Keratinocyte (primary cell): ENCODE measurements around the gene ARL6IP4. TPM values are rescaled to one million over a fixed set of nuclear protein-coding genes. Genes with fewer than 3 reads are reported as not detected.

Experiments
- DNase-seq: peaks from one replicate; pipeline ENCODE4 v3.0.0-alpha.2; 2011; ENCODE audit warnings: low read depth, missing footprints, low spot score
- FAIRE-seq: peaks from 2 replicates; lab custom pipeline; 2011; peaks lifted over from hg19 to GRCh38; lab: Jason Lieb, UNC
- H2AFZ ChIP-seq: 2 replicates; pipeline ENCODE4 v1.6.0; 2012; ENCODE audit warnings: low read length, control low read depth, inconsistent platforms; ENCODE audit not compliant: control insufficient read depth
- H3K27ac ChIP-seq: 2 replicates; pipeline ENCODE4 v1.5.1; 2011; ENCODE audit warnings: low read length; ENCODE audit not compliant: control insufficient read depth, insufficient read depth
- H3K27me3 ChIP-seq: 3 replicates; pipeline ENCODE4 v1.6.0; 2011; ENCODE audit warnings: low read length; ENCODE audit not compliant: control insufficient read depth, insufficient read depth; ENCODE audit errors: extremely low read depth
- H3K36me3 ChIP-seq, 2 experiments: 2 replicates in 1 of 2; 3 replicates in 1 of 2; pipeline ENCODE4 v1.5.1; 2011; ENCODE audit warnings: low read length in 2 of 2, mild to moderate bottlenecking in 1 of 2; ENCODE audit not compliant: control insufficient read depth in 2 of 2, insufficient read depth in 2 of 2; ENCODE audit errors: extremely low read depth in 1 of 2
- H3K4me1 ChIP-seq: 3 replicates; pipeline ENCODE4 v1.5.1; 2011; ENCODE audit warnings: low read length; ENCODE audit not compliant: control insufficient read depth, insufficient read depth; ENCODE audit errors: extremely low read depth
- H3K4me2 ChIP-seq: 3 replicates; pipeline ENCODE4 v1.6.0; 2011; ENCODE audit warnings: low read depth, low read length; ENCODE audit not compliant: control insufficient read depth, insufficient read depth; ENCODE audit errors: extremely low read depth
- H3K4me3 ChIP-seq, 3 experiments: fragments of 200-600 bp in 1 of 3; sonication (generic) in 1 of 3; 2 replicates in 2 of 3; 3 replicates in 1 of 3; pipeline ENCODE4 v1.5.1; 2011 to 2016; ENCODE audit warnings: low read length in 3 of 3, mild to moderate bottlenecking in 3 of 3, control low read depth in 2 of 3, inconsistent platforms in 1 of 3, low read depth in 1 of 3, mixed read lengths in 1 of 3, mixed run types in 1 of 3, moderate library complexity in 1 of 3; ENCODE audit not compliant: control insufficient read depth in 2 of 3, insufficient read depth in 2 of 3; ENCODE audit errors: extremely low read depth in 1 of 3
- H3K79me2 ChIP-seq: 2 replicates; pipeline ENCODE4 v1.6.0; 2012; ENCODE audit warnings: low read length; ENCODE audit not compliant: control insufficient read depth, insufficient read depth
- H3K9ac ChIP-seq: 3 replicates; pipeline ENCODE4 v1.6.0; 2011; ENCODE audit warnings: low read length; ENCODE audit not compliant: control insufficient read depth, insufficient read depth; ENCODE audit errors: extremely low read depth
- H3K9me1 ChIP-seq: 3 replicates; pipeline ENCODE4 v1.6.0; 2011; ENCODE audit warnings: low read length; ENCODE audit not compliant: control insufficient read depth, insufficient read depth; ENCODE audit errors: extremely low read depth
- H3K9me3 ChIP-seq: 2 replicates; pipeline ENCODE4 v1.5.1; 2012; ENCODE audit warnings: low read depth, low read length; ENCODE audit not compliant: control insufficient read depth
- H4K20me1 ChIP-seq: 3 replicates; pipeline ENCODE4 v1.6.0; 2011; ENCODE audit warnings: low read length; ENCODE audit not compliant: control insufficient read depth, insufficient read depth; ENCODE audit errors: extremely low read depth
- EZH2 ChIP-seq: IDR thresholded peaks from one replicate; pipeline ENCODE4 v1.6.1; 2012; ENCODE audit warnings: inconsistent platforms, mild to moderate bottlenecking, low read length, moderate library complexity
- dilution Hi-C: fragments of 300-500 bp; cut with MboI; formaldehyde crosslinking; loops from one replicate; pipeline ENCODE4 v1.7.0; 2020; ENCODE audit warnings: low sequenced_read_pairs; ENCODE audit not compliant: extremely low pct_ligation_motif_present
- polyA plus RNA-seq, 5 experiments: library from polyadenylated mRNA; depleted of rRNA in 3 of 5; stranded (reverse) in 3 of 5; stranded (forward) in 1 of 5; unstranded in 1 of 5; fragments of >200 nt; gene quantifications; 1 replicate in 1 of 5; 2 replicates in 3 of 5; 3 replicates in 1 of 5; pipeline versions ENCODE4 v1.2.1 to v1.2.3, GENCODE V29; 2011 to 2012; ENCODE audit warnings: missing spikeins in 2 of 5, low read depth in 1 of 5, low replicate concordance in 1 of 5
- TF ChIP-seq, protein P1 (sequence below), 3 experiments: IDR thresholded peaks in 1 of 3; conservative IDR thresholded peaks in 1 of 3; optimal IDR thresholded peaks in 1 of 3; 2 replicates in 2 of 3; 3 replicates in 1 of 3; pipeline versions ENCODE3 to v1.5.1; 2011; ENCODE audit warnings: low read length in 3 of 3, mild to moderate bottlenecking in 3 of 3, moderate library complexity in 2 of 3, control low read depth in 1 of 3, inconsistent platforms in 1 of 3; ENCODE audit not compliant: insufficient read depth in 2 of 3; ENCODE audit errors: extremely low read depth in 1 of 3

The ARL6IP4 gene
- polyA plus RNA-seq, 1 donor (not counting 4 experiments of a cell fraction or from before 2014, with no cell fraction given), result 144 TPM

GRCh38 chr12:122982477-122982815, 2.0 kb downstream of the ARL6IP4 start:
- Histone ChIP-seq H3K79me2 (peaks cover 31% of the 10 kb centered on the region), H3K9ac (no peak overlapping the region), H3K27ac (no peak overlapping the region), H4K20me1 (no peaks in the 10 kb centered on the region), H3K27me3 (no peaks in the 10 kb centered on the region), H2AFZ (no peak overlapping the region), H3K4me2 (no peak overlapping the region), H3K9me3 (no peaks in the 10 kb centered on the region), H3K36me3 (peaks cover 11 to 23% of the 10 kb centered on the region in 2 experiments), H3K9me1 (peaks cover 2% of the 10 kb centered on the region), H3K4me3 (no peak overlapping the region), H3K4me1 (peaks cover 20% of the 10 kb centered on the region)
- no peak for DNase-seq
- FAIRE-seq, result no peak
- no peak for TF ChIP-seq EZH2
- TF ChIP-seq, protein P1, sequence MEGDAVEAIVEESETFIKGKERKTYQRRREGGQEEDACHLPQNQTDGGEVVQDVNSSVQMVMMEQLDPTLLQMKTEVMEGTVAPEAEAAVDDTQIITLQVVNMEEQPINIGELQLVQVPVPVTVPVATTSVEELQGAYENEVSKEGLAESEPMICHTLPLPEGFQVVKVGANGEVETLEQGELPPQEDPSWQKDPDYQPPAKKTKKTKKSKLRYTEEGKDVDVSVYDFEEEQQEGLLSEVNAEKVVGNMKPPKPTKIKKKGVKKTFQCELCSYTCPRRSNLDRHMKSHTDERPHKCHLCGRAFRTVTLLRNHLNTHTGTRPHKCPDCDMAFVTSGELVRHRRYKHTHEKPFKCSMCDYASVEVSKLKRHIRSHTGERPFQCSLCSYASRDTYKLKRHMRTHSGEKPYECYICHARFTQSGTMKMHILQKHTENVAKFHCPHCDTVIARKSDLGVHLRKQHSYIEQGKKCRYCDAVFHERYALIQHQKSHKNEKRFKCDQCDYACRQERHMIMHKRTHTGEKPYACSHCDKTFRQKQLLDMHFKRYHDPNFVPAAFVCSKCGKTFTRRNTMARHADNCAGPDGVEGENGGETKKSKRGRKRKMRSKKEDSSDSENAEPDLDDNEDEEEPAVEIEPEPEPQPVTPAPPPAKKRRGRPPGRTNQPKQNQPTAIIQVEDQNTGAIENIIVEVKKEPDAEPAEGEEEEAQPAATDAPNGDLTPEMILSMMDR (optimal IDR thresholded peaks at IDR 0.05 in 1 of 3, IDR thresholded peaks at IDR 0.05 in 1 of 3, conservative IDR thresholded peaks at IDR 0.05 in 1 of 3; ENCODE audit: extremely low read depth in 1 of 3, insufficient read depth in 2 of 3, low read length in 3 of 3), result no peak
- dilution Hi-C loops, result no loop called here

DNA sequence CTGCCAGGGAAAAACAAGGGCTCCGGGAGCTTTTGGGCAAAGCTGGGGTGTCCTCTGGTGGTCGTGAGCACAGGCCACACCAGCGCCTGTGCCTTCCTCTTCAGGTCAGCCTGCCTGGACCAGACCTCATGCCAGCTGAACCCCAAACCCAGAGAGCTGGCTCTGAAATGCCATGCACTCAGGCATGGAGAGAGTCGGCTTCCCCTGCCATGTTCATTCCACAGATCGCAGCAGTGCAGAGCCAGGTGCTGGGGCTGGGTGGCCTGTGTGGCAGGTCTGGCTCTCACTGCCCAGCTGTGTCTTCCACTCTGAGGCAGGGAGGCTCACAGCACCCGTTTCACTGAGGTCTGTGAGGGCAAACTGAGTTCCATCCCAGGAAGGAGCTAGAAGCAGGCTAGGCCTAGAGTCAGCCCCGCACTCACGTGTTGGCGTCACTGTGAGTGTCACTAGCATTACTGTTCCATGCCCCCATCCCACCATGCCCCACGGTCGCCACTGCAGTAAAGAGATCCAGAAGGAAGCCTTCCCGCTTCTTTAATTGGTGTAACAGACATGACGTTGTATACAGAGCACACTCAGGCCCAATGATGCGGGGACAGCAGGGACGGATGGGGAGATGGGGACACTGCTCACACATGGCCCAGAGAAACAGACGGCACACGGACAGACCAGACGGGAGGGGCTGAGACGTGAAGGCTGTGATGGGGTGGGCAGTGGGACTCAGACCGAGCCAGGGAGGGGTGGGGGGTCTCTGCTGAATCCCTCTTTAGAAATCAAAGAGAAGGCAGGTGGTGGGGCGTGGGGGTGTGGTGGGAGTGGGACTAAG, 2.7 kb downstream of the ARL6IP4 start:
- no peaks in the 10 kb centered on the region for H3K27me3 ChIP-seq
- no peak for FAIRE-seq
- H3K79me2 ChIP-seq, result peaks cover 30% of the 10 kb centered on the region
- peaks cover 13 to 21% of the 10 kb centered on the region in 2 experiments for H3K36me3 ChIP-seq
- no peak for DNase-seq
- H3K9me3 ChIP-seq, result no peaks in the 10 kb centered on the region
- H3K4me1 ChIP-seq, result peaks cover 20% of the 10 kb centered on the region
- H2AFZ ChIP-seq, result no peak overlapping the region
- no peak overlapping the region for H3K4me2 ChIP-seq
- peaks cover 2% of the 10 kb centered on the region for H3K9me1 ChIP-seq
- dilution Hi-C loops, result no loop called here
- H3K4me3 ChIP-seq, result no peak overlapping the region
- no peak overlapping the region for H3K9ac ChIP-seq
- no peak for TF ChIP-seq EZH2
- TF ChIP-seq, protein P1 (optimal IDR thresholded peaks at IDR 0.05 in 1 of 3, IDR thresholded peaks at IDR 0.05 in 1 of 3, conservative IDR thresholded peaks at IDR 0.05 in 1 of 3; ENCODE audit: extremely low read depth in 1 of 3, insufficient read depth in 2 of 3, low read length in 3 of 3), result no peak
- H4K20me1 ChIP-seq, result no peaks in the 10 kb centered on the region
- H3K27ac ChIP-seq, result no peak overlapping the region
